ENCODE results near the gene ZPR1.

GRCh38 chr11:116813170-116813569 is 25.3 kb upstream of the ZPR1 start:
- no peak for TF ChIP-seq FEZF1 (tag by site-specific recombination; IDR thresholded peaks at IDR 0.05)
- TF ChIP-seq ZNF792 (tag by site-specific recombination; IDR thresholded peaks at IDR 0.05) = no peak
- no peak for TF ChIP-seq ZNF398 (tag by site-specific recombination; IDR thresholded peaks at IDR 0.05)
- TF ChIP-seq, protein P1, sequence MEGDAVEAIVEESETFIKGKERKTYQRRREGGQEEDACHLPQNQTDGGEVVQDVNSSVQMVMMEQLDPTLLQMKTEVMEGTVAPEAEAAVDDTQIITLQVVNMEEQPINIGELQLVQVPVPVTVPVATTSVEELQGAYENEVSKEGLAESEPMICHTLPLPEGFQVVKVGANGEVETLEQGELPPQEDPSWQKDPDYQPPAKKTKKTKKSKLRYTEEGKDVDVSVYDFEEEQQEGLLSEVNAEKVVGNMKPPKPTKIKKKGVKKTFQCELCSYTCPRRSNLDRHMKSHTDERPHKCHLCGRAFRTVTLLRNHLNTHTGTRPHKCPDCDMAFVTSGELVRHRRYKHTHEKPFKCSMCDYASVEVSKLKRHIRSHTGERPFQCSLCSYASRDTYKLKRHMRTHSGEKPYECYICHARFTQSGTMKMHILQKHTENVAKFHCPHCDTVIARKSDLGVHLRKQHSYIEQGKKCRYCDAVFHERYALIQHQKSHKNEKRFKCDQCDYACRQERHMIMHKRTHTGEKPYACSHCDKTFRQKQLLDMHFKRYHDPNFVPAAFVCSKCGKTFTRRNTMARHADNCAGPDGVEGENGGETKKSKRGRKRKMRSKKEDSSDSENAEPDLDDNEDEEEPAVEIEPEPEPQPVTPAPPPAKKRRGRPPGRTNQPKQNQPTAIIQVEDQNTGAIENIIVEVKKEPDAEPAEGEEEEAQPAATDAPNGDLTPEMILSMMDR (tag by site-specific recombination; IDR thresholded peaks at IDR 0.05) = no peak
- TF ChIP-seq ZNF561 (tag by site-specific recombination; IDR thresholded peaks at IDR 0.05; ENCODE audit: borderline replicate concordance) = no peak
- TF ChIP-seq ZNF629 (tag by site-specific recombination; IDR thresholded peaks at IDR 0.05) = no peak
- no peak for TF ChIP-seq KLF16 (tag by site-specific recombination; IDR thresholded peaks at IDR 0.05)
- TF ChIP-seq ZNF776 (tag by site-specific recombination; IDR thresholded peaks at IDR 0.05; ENCODE audit: borderline replicate concordance) = no peak
- no peak for TF ChIP-seq KLF1 (tag by site-specific recombination; IDR thresholded peaks at IDR 0.05)
- TF ChIP-seq ZNF558 (tag by site-specific recombination; IDR thresholded peaks at IDR 0.05) = no peak
- TF ChIP-seq ZNF23 (tag by site-specific recombination; IDR thresholded peaks at IDR 0.05; ENCODE audit: borderline replicate concordance) = no peak
- no peak for TF ChIP-seq YY1 (tag by site-specific recombination; IDR thresholded peaks at IDR 0.05)
- no peak for TF ChIP-seq ZNF48 (tag by site-specific recombination; IDR thresholded peaks at IDR 0.05)
